ENCODE results near the gene PSAP. TPM values are rescaled to one million over a fixed set of nuclear protein-coding genes. Genes with fewer than 3 reads are reported as not detected.

PSAP gene
- total RNA-seq, 1 donor from 2014 or later, result 487 TPM

DNA sequence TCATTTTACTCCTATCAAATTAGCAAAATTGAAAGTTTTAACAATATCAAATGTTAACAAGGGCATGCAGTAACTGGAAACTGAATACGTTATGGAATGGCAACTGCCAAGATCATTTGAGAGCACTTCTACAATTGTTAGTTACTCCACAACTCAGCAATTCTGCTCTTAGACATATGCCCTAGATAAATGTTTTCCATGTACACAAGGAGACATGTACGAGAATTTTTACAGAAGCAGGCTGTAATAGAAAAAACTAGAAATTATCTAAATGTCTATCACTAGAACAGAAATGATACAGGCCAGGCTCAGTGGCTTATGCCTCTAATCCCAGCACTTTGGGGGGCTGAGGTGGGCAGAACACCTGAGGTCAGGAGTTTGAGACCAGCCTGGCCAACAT, 7.0 kb downstream of the PSAP start:
- TF ChIP-seq, protein P1, sequence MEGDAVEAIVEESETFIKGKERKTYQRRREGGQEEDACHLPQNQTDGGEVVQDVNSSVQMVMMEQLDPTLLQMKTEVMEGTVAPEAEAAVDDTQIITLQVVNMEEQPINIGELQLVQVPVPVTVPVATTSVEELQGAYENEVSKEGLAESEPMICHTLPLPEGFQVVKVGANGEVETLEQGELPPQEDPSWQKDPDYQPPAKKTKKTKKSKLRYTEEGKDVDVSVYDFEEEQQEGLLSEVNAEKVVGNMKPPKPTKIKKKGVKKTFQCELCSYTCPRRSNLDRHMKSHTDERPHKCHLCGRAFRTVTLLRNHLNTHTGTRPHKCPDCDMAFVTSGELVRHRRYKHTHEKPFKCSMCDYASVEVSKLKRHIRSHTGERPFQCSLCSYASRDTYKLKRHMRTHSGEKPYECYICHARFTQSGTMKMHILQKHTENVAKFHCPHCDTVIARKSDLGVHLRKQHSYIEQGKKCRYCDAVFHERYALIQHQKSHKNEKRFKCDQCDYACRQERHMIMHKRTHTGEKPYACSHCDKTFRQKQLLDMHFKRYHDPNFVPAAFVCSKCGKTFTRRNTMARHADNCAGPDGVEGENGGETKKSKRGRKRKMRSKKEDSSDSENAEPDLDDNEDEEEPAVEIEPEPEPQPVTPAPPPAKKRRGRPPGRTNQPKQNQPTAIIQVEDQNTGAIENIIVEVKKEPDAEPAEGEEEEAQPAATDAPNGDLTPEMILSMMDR (conservative IDR thresholded peaks at IDR 0.05), result no peak
- Mint-ChIP-seq H3K27me3 (no peaks in the 10 kb centered on the region), H3K4me3 (no peak overlapping the region), H3K27ac (no peak overlapping the region), H3K9me3 (no peaks in the 10 kb centered on the region), H3K4me1 (ENCODE audit: unreplicated experiment) (peaks cover 43% of the 10 kb centered on the region), H3K36me3 (peaks cover 4% of the 10 kb centered on the region)
- DNase-seq (ENCODE audit: extremely low spot score, unreplicated experiment), result no peak

- no peaks in the 10 kb centered on the region for H3K36me3 Mint-ChIP-seq
- H3K27ac Mint-ChIP-seq, result no peak overlapping the region
- TF ChIP-seq, protein P1 (conservative IDR thresholded peaks at IDR 0.05), result no peak
- no peak for DNase-seq (ENCODE audit: extremely low spot score, unreplicated experiment)
- peaks cover 43% of the 10 kb centered on the region for H3K4me1 Mint-ChIP-seq (ENCODE audit: unreplicated experiment)
- no peaks in the 10 kb centered on the region for H3K27me3 Mint-ChIP-seq
- H3K9me3 Mint-ChIP-seq, result no peaks in the 10 kb centered on the region
- no peak overlapping the region for H3K4me3 Mint-ChIP-seq
Observed at GRCh38 chr10:71842856-71843686, 8.0 kb downstream of the PSAP start.

- TF ChIP-seq, protein P1 (conservative IDR thresholded peaks at IDR 0.05), result no peak
- Mint-ChIP-seq H3K27ac (no peak overlapping the region), H3K4me3 (no peak overlapping the region), H3K27me3 (no peaks in the 10 kb centered on the region), H3K4me1 (ENCODE audit: unreplicated experiment) (peaks cover 43% of the 10 kb centered on the region), H3K9me3 (no peaks in the 10 kb centered on the region), H3K36me3 (no peaks in the 10 kb centered on the region)
- no peak for DNase-seq (ENCODE audit: extremely low spot score, unreplicated experiment)
Observed at GRCh38 chr10:71842422-71842821, 8.6 kb downstream of the PSAP start.

GRCh38 chr10:71840958-71841335, 10.1 kb downstream of the PSAP start:
- no peaks in the 10 kb centered on the region for H3K27me3 Mint-ChIP-seq
- no peak for DNase-seq (ENCODE audit: extremely low spot score, unreplicated experiment)
- peak overlapping the region; percentile 87 for H3K27ac Mint-ChIP-seq
- peaks cover 56% of the 10 kb centered on the region for H3K4me1 Mint-ChIP-seq (ENCODE audit: unreplicated experiment)
- TF ChIP-seq, protein P1 (conservative IDR thresholded peaks at IDR 0.05), result no peak
- no peaks in the 10 kb centered on the region for H3K9me3 Mint-ChIP-seq
- H3K36me3 Mint-ChIP-seq, result peaks cover 3% of the 10 kb centered on the region
- H3K4me3 Mint-ChIP-seq, result peak overlapping the region; percentile 76

DNA sequence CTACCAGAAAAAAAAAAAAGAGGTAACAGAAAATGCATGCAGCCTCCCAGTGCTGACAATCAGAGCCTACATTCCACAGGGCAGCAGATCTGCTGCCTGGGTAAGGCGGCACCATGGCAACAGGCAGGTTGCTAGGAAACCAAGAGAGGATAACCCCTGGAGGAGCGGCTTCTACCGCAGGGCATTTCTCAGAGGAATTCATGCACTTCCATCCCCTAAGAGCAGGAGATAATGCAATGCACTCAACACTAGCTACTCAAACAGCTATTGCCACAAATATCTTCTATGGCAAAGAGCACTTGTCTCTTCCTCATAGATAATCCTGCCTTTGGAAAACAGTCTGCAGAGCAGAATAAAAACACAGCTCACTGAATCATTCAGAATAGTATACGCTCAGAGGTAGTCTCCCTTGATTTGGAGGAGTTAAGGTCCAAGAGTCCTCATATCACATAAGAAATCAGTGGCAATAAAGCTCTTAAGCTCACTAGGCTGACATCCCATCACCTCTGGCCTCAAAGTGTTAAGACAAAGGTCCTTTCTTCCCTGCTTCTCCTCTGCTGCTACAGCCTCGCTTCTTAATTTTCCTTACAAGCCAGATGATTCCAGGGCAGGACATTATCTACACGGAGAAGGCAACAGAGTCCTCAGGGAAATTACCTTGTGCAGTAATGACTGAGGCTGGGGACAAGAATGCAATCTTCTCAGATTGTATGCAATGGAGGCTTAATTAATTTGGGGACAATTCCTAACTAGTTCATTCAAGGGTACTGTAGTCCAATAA, 10.7 kb downstream of the PSAP start:
- H3K27me3 Mint-ChIP-seq, result no peaks in the 10 kb centered on the region
- peak; percentile 88 for DNase-seq (ENCODE audit: extremely low spot score, unreplicated experiment)
- H3K9me3 Mint-ChIP-seq, result no peaks in the 10 kb centered on the region
- peaks cover 60% of the 10 kb centered on the region for H3K4me1 Mint-ChIP-seq (ENCODE audit: unreplicated experiment)
- H3K4me3 Mint-ChIP-seq, result peak overlapping the region; percentile 76
- peaks cover 3% of the 10 kb centered on the region for H3K36me3 Mint-ChIP-seq
- peak overlapping the region; percentile 87 for H3K27ac Mint-ChIP-seq
- TF ChIP-seq, protein P1 (conservative IDR thresholded peaks at IDR 0.05), result no peak
